ENCODE data around the gene CCDC138.
"Not testable (repeated sequence)": the region's sequence is repeated elsewhere in the genome, so short reads cannot be mapped to it uniquely, and the experiment has no call there.

CCDC138 gene

GRCh38 chr2:108786354-108787215, at the start of gene CCDC138:
CCDC138 (plus strand) TSS chr2:108786771; CDS start chr2:108786823, 52 bp downstream.
- peak; percentile 95 for DNase-seq (ENCODE audit: low spot score)

- not testable (repeated sequence) for DNase-seq (ENCODE audit: low spot score)
These were observed 28.6 kb upstream of the CCDC138 start for GRCh38 chr2:108757973-108758372.

- not testable (repeated sequence) for DNase-seq (ENCODE audit: low spot score)
These were observed 24.0 kb upstream of the CCDC138 start for GRCh38 chr2:108762618-108763017.

GRCh38 chr2:108766671-108767070, 19.9 kb upstream of the CCDC138 start:
- not testable (repeated sequence) for DNase-seq (ENCODE audit: low spot score)

- not testable (repeated sequence) for DNase-seq (ENCODE audit: low spot score)
These were observed 18.7 kb upstream of the CCDC138 start for GRCh38 chr2:108767859-108768258.

- DNase-seq (ENCODE audit: low spot score) = no peak
These were observed 10.1 kb upstream of the CCDC138 start for GRCh38 chr2:108776475-108776874.

- no peak for DNase-seq (ENCODE audit: low spot score)
These were observed 7.7 kb upstream of the CCDC138 start for GRCh38 chr2:108778857-108779256.

GRCh38 chr2:108786008-108786353, 590 bp upstream of the CCDC138 start:
- DNase-seq (ENCODE audit: low spot score) = no peak

GRCh38 chr2:108787216-108787541, 608 bp downstream of the CCDC138 start:
- no peak for DNase-seq (ENCODE audit: low spot score)

GRCh38 chr2:108803045-108803736, 16.6 kb downstream of the CCDC138 start:
- no peak for DNase-seq (ENCODE audit: low spot score)

- DNase-seq (ENCODE audit: low spot score) = no peak
These were observed 18.5 kb downstream of the CCDC138 start for GRCh38 chr2:108805032-108805431.

- no peak for DNase-seq (ENCODE audit: low spot score)
These were observed 19.2 kb downstream of the CCDC138 start for GRCh38 chr2:108805782-108806181.

- no peak for DNase-seq (ENCODE audit: low spot score)
These were observed 20.0 kb downstream of the CCDC138 start for GRCh38 chr2:108806371-108807113.

- DNase-seq (ENCODE audit: low spot score) = no peak
These were observed 23.4 kb downstream of the CCDC138 start for GRCh38 chr2:108809936-108810335.

- no peak for DNase-seq (ENCODE audit: low spot score)
These were observed 24.7 kb downstream of the CCDC138 start for GRCh38 chr2:108810993-108811957.

- no peak for DNase-seq (ENCODE audit: low spot score)
These were observed 27.2 kb downstream of the CCDC138 start for GRCh38 chr2:108813732-108814131.

GRCh38 chr2:108820482-108820881, 33.9 kb downstream of the CCDC138 start:
- DNase-seq (ENCODE audit: low spot score) = no peak

GRCh38 chr2:108823286-108823685, 36.7 kb downstream of the CCDC138 start:
- no peak for DNase-seq (ENCODE audit: low spot score)

GRCh38 chr2:108824316-108825070, 37.9 kb downstream of the CCDC138 start:
- DNase-seq (ENCODE audit: low spot score) = no peak

- DNase-seq (ENCODE audit: low spot score) = no peak
These were observed 38.7 kb downstream of the CCDC138 start for GRCh38 chr2:108825254-108825653.

- no peak for DNase-seq (ENCODE audit: low spot score)
These were observed 39.2 kb downstream of the CCDC138 start for GRCh38 chr2:108825736-108826135.
